ENCODE measurements around the gene QARS1.
A peak's percentile ranks its signal among the peaks of the same experiment; 100 is the strongest.

QARS1 gene

GRCh38 chr3:49092938-49093852, 11.4 kb downstream of the QARS1 start:
- H3K9ac ChIP-seq = peak overlapping the region; percentile 77
- H3K36me3 ChIP-seq (ENCODE audit: insufficient read depth) = peaks cover 4% of the 10 kb centered on the region; the same call in 1 of the 2 replicates
- no peak for TF ChIP-seq CTCF (conservative IDR thresholded peaks at IDR 0.05; ENCODE audit: low read depth, low read length)
- H3K27ac ChIP-seq = peak overlapping the region; percentile 78
- H3K79me2 ChIP-seq (ENCODE audit: insufficient read depth, low read depth) = peaks cover 50% of the 10 kb centered on the region
- no peaks in the 10 kb centered on the region for H4K20me1 ChIP-seq (ENCODE audit: insufficient read depth)
- no peaks in the 10 kb centered on the region for H3K27me3 ChIP-seq (ENCODE audit: insufficient read depth, low read depth)
- peak overlapping the region; percentile 44 for H3K4me2 ChIP-seq
- peak overlapping the region; percentile 33; the same call in 1 of the 2 replicates for H2AFZ ChIP-seq (ENCODE audit: low read depth)
- H3K4me3 ChIP-seq (IDR thresholded peaks at IDR 0.05; ENCODE audit: insufficient read depth, low read depth, low read length) = no peak overlapping the region
- H3K4me1 ChIP-seq (ENCODE audit: low read depth, poor library complexity, severe bottlenecking) = peaks cover 16% of the 10 kb centered on the region

DNA sequence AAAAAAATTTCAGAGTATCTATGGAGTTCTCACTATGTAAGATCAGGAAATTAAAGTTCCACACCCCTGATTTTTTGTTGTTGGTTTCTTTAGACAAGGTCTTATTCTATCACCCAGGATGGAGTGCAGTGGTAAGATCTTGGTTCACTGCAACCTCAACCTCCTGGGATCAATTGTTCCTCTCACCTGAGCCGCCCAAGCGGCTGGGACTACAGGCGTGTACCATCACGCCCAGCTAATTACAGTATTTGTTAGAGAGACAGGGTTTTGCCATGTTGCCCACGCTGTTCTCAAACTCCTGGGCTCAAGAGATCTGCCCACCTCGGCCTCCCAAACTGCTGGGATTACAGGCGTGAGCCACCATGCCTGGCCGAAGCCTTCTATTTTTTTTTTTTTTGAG, 23.1 kb downstream of the QARS1 start:
- Histone ChIP-seq H3K4me3 (IDR thresholded peaks at IDR 0.05; ENCODE audit: insufficient read depth, low read depth, low read length) (no peak overlapping the region), H4K20me1 (ENCODE audit: insufficient read depth) (no peaks in the 10 kb centered on the region), H3K9ac (no peak overlapping the region), H2AFZ (ENCODE audit: low read depth) (no peak overlapping the region), H3K36me3 (ENCODE audit: insufficient read depth) (no peaks in the 10 kb centered on the region), H3K79me2 (ENCODE audit: insufficient read depth, low read depth) (peaks cover 60% of the 10 kb centered on the region; the same call in 1 of the 2 replicates), H3K4me1 (ENCODE audit: low read depth, poor library complexity, severe bottlenecking) (peaks cover 5% of the 10 kb centered on the region), H3K4me2 (no peak overlapping the region), H3K27me3 (ENCODE audit: insufficient read depth, low read depth) (no peaks in the 10 kb centered on the region), H3K27ac (no peak overlapping the region)
- no peak for TF ChIP-seq CTCF (conservative IDR thresholded peaks at IDR 0.05; ENCODE audit: low read depth, low read length)

DNA sequence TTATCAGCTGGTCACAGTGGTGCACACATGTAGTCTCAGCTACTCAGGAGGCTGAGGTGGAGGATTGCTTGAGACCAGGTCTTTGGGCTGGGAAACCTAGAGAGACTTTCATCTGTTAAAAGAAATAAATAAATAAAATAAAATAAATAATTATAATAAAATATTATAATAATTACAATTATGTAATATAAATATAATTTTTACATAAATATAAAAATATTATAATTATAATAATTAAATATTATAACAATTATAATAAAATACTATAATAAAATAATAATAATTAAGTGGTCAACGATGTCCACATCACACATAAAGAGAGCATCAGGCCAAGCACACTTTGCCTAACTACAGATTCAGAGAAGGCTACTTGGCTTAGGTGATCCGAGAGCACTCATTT, 25.3 kb downstream of the QARS1 start:
- peaks cover 5% of the 10 kb centered on the region for H3K4me1 ChIP-seq (ENCODE audit: low read depth, poor library complexity, severe bottlenecking)
- H3K4me3 ChIP-seq (IDR thresholded peaks at IDR 0.05; ENCODE audit: insufficient read depth, low read depth, low read length) = no peak overlapping the region
- no peak overlapping the region for H3K27ac ChIP-seq
- H4K20me1 ChIP-seq (ENCODE audit: insufficient read depth) = no peaks in the 10 kb centered on the region
- H3K79me2 ChIP-seq (ENCODE audit: insufficient read depth, low read depth) = peaks cover 41% of the 10 kb centered on the region; the same call in 1 of the 2 replicates
- no peak overlapping the region for H3K9ac ChIP-seq
- H2AFZ ChIP-seq (ENCODE audit: low read depth) = no peak overlapping the region
- no peaks in the 10 kb centered on the region for H3K36me3 ChIP-seq (ENCODE audit: insufficient read depth)
- no peaks in the 10 kb centered on the region for H3K27me3 ChIP-seq (ENCODE audit: insufficient read depth, low read depth)
- no peak overlapping the region for H3K4me2 ChIP-seq
- no peak for TF ChIP-seq CTCF (conservative IDR thresholded peaks at IDR 0.05; ENCODE audit: low read depth, low read length)

DNA sequence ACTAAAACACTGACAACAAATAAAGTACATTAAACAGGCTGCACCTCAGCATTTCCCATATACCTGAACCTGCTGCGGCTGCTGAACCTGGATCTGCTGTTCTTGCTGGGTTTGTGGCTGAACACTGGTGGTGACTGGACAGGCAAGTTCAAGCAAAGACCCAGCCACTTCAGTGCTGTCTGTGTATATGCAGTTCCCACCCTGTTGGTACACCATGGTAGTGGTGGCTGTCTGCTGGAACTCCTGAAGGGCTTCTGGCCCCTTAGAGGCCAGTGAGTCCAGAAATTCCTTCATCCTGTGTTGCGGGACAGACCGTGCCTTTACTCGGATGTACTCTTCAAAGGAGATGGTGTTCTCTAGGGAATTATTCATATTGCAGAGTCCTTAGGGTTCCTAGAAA, 27.9 kb downstream of the QARS1 start:
- H3K4me2 ChIP-seq = no peak overlapping the region
- H3K4me1 ChIP-seq (ENCODE audit: low read depth, poor library complexity, severe bottlenecking) = peaks cover 5% of the 10 kb centered on the region
- H3K4me3 ChIP-seq (IDR thresholded peaks at IDR 0.05; ENCODE audit: insufficient read depth, low read depth, low read length) = no peak overlapping the region
- no peak overlapping the region for H3K9ac ChIP-seq
- H2AFZ ChIP-seq (ENCODE audit: low read depth) = no peak overlapping the region
- no peak overlapping the region for H3K27ac ChIP-seq
- H3K79me2 ChIP-seq (ENCODE audit: insufficient read depth, low read depth) = peaks cover 24% of the 10 kb centered on the region; the same call in 1 of the 2 replicates
- H4K20me1 ChIP-seq (ENCODE audit: insufficient read depth) = no peaks in the 10 kb centered on the region
- no peaks in the 10 kb centered on the region for H3K36me3 ChIP-seq (ENCODE audit: insufficient read depth)
- H3K27me3 ChIP-seq (ENCODE audit: insufficient read depth, low read depth) = no peaks in the 10 kb centered on the region
- TF ChIP-seq CTCF (conservative IDR thresholded peaks at IDR 0.05; ENCODE audit: low read depth, low read length) = no peak
